Caco-2 (cell line): Measurements from ENCODE around the gene RIPOR3. TPM values are rescaled to one million over a fixed set of nuclear protein-coding genes. Genes with fewer than 3 reads are reported as not detected.

Experiments
- BruUV-seq: library from RNA; stranded (reverse); fragments of 400-500 nt; replicated peaks from 2 replicates; lab custom pipeline; 2021; lab: Mats Ljungman, UMichigan
- CTCF ChIA-PET: fragments of 300-600 bp; sonication (Branson Sonifier 250); formaldehyde crosslinking; loops from one replicate; lab custom pipeline; 2022; ENCODE audit warnings: antibody characterized with exemption; lab: Charles Lee
- POLR2A ChIA-PET: fragments of 300-600 bp; sonication (Branson Sonifier 250); formaldehyde crosslinking; loops from one replicate; lab custom pipeline; 2022; ENCODE audit warnings: antibody characterized with exemption; lab: Charles Lee
- DNase-seq, 2 experiments: peaks; one replicate each; pipeline versions ENCODE4 v3.0.0 to v3.0.0-alpha.2; 2020 to 2022
- H3K27me3 ChIP-seq: replicated peaks from 2 replicates; pipeline ENCODE4 v1.6.0; 2011; ENCODE audit warnings: low read length; ENCODE audit not compliant: control insufficient read depth, insufficient read depth
- H3K36me3 ChIP-seq: 2 replicates; pipeline ENCODE4 v1.5.1; 2011; ENCODE audit warnings: low read length; ENCODE audit not compliant: control insufficient read depth, insufficient read depth
- H3K4me1 ChIP-seq: fragments of 250-450 bp; sonication (Bioruptor Pico); 2 replicates; pipeline ENCODE4 v1.5.1; 2020; ENCODE audit warnings: mild to moderate bottlenecking
- H3K4me3 ChIP-seq: 2 replicates; pipeline ENCODE4 v1.5.1; 2011; ENCODE audit warnings: low read depth, mild to moderate bottlenecking, control low read depth, low read length
- H3K9me3 ChIP-seq: fragments of 250-450 bp; sonication (Bioruptor Pico); 2 replicates; pipeline ENCODE4 v1.5.1; 2020; ENCODE audit warnings: mild to moderate bottlenecking, moderate library complexity
- H3K27ac Mint-ChIP-seq: one replicate; pipeline ENCODE4 v1.8.0; 2022; ENCODE audit warnings: mixed read lengths; ENCODE audit not compliant: unreplicated experiment
- H3K27me3 Mint-ChIP-seq: one replicate; pipeline ENCODE4 v1.8.0; 2022; ENCODE audit warnings: mixed read lengths; ENCODE audit not compliant: insufficient read depth, unreplicated experiment
- H3K36me3 Mint-ChIP-seq: one replicate; pipeline ENCODE4 v1.8.0; 2022; ENCODE audit warnings: mild to moderate bottlenecking, mixed read lengths; ENCODE audit not compliant: insufficient read depth, unreplicated experiment
- H3K4me1 Mint-ChIP-seq: one replicate; pipeline ENCODE4 v1.8.0; 2022; ENCODE audit warnings: low read depth, mixed read lengths; ENCODE audit not compliant: unreplicated experiment
- H3K4me3 Mint-ChIP-seq: one replicate; pipeline ENCODE4 v1.8.0; 2022; ENCODE audit warnings: mild to moderate bottlenecking, moderate library complexity, mixed read lengths; ENCODE audit not compliant: unreplicated experiment
- H3K9me3 Mint-ChIP-seq: one replicate; pipeline ENCODE4 v1.8.0; 2022; ENCODE audit warnings: mixed read lengths; ENCODE audit not compliant: unreplicated experiment
- CTCF ChIP-seq, 2 experiments: fragments of 200-600 bp in 1 of 2; IDR thresholded peaks; 1 replicate in 1 of 2; 2 replicates in 1 of 2; pipeline versions ENCODE4 v1.5.1 to v1.8.0; 2011 to 2022; ENCODE audit warnings: antibody characterized with exemption in 1 of 2, control low read depth in 1 of 2, inconsistent platforms in 1 of 2, low read depth in 1 of 2, low read length in 1 of 2, mild to moderate bottlenecking in 1 of 2, moderate library complexity in 1 of 2; ENCODE audit not compliant: insufficient read depth in 1 of 2, severe bottlenecking in 1 of 2, unreplicated experiment in 1 of 2
- intact Hi-C: fragments of 100-400 bp; cut with micrococcal nuclease; formaldehyde crosslinking; loops from one replicate; pipeline ENCODE4 v1.10.0; 2022; ENCODE audit not compliant: unreplicated experiment
- total RNA-seq: library from RNA; stranded (reverse); gene quantifications from 2 replicates; pipeline ENCODE4 v1.2.3, GENCODE V29; 2022

RIPOR3 gene
- total RNA-seq, 1 experiment from 2014 or later: 0.18 TPM

GRCh38 chr20:50547964-50548363 lies 143.4 kb downstream of the RIPOR3 start:
- Mint-ChIP-seq H3K4me1 (no peaks in the 10 kb centered on the region), H3K9me3 (no peaks in the 10 kb centered on the region), H3K4me3 (no peak overlapping the region), H3K36me3 (peaks cover 6% of the 10 kb centered on the region), H3K27me3 (no peaks in the 10 kb centered on the region), H3K27ac (no peak overlapping the region)
- no peak for TF ChIP-seq CTCF (IDR thresholded peaks at IDR 0.05; ENCODE audit: insufficient read depth in 1 of 2, low read depth in 1 of 2, low read length in 1 of 2, severe bottlenecking in 1 of 2, unreplicated experiment in 1 of 2)
- intact Hi-C loops: no loop called here
- Histone ChIP-seq H3K27me3 (no peaks in the 10 kb centered on the region), H3K9me3 (no peaks in the 10 kb centered on the region), H3K4me1 (no peaks in the 10 kb centered on the region), H3K4me3 (no peak overlapping the region), H3K36me3 (no peaks in the 10 kb centered on the region)
- CTCF ChIA-PET: no interaction called here
- POLR2A ChIA-PET: interaction anchor here (1.0 kb wide), 1 partner anchor 13 kb away, joined by 4 read pairs; no protein-coding TSS in a partner anchor
- BruUV-seq: no TSS peak
- DNase-seq: no peak

- no TSS peak for BruUV-seq
- no peak overlapping the region for H3K4me3 Mint-ChIP-seq
- DNase-seq: no peak
- no peaks in the 10 kb centered on the region for H3K9me3 Mint-ChIP-seq
- H3K4me1 ChIP-seq: peaks cover 3% of the 10 kb centered on the region
- no peaks in the 10 kb centered on the region for H3K27me3 Mint-ChIP-seq
- no peak for TF ChIP-seq CTCF (IDR thresholded peaks at IDR 0.05; ENCODE audit: insufficient read depth in 1 of 2, low read depth in 1 of 2, low read length in 1 of 2, severe bottlenecking in 1 of 2, unreplicated experiment in 1 of 2)
- H3K36me3 ChIP-seq: no peaks in the 10 kb centered on the region
- intact Hi-C loops: no loop called here
- ChIA-PET POLR2A (no interaction called here), CTCF (interaction anchor here (0.7 kb wide), 1 partner anchor 83 kb away, joined by 3 read pairs; no protein-coding TSS in a partner anchor)
- no peak overlapping the region for H3K4me3 ChIP-seq
- no peaks in the 10 kb centered on the region for H3K9me3 ChIP-seq
- H3K27ac Mint-ChIP-seq: no peak overlapping the region
- peaks cover 6% of the 10 kb centered on the region for H3K36me3 Mint-ChIP-seq
- H3K27me3 ChIP-seq: no peaks in the 10 kb centered on the region
- H3K4me1 Mint-ChIP-seq: no peaks in the 10 kb centered on the region
Measured at GRCh38 chr20:50546729-50547314, 144.5 kb downstream of the RIPOR3 start.

GRCh38 chr20:50545126-50545525 lies 146.2 kb downstream of the RIPOR3 start:
- Histone ChIP-seq H3K4me3 (no peak overlapping the region), H3K4me1 (peaks cover 20% of the 10 kb centered on the region), H3K9me3 (no peaks in the 10 kb centered on the region), H3K27me3 (no peaks in the 10 kb centered on the region), H3K36me3 (no peaks in the 10 kb centered on the region)
- Mint-ChIP-seq H3K36me3 (peaks cover 6% of the 10 kb centered on the region), H3K4me3 (no peak overlapping the region), H3K27me3 (no peaks in the 10 kb centered on the region), H3K9me3 (no peaks in the 10 kb centered on the region), H3K4me1 (peaks cover 9% of the 10 kb centered on the region), H3K27ac (no peak overlapping the region)
- no peak for DNase-seq
- POLR2A ChIA-PET: no interaction called here
- CTCF ChIA-PET: no interaction called here
- intact Hi-C loops: no loop called here
- no TSS peak for BruUV-seq
- TF ChIP-seq CTCF (IDR thresholded peaks at IDR 0.05; ENCODE audit: insufficient read depth in 1 of 2, low read depth in 1 of 2, low read length in 1 of 2, severe bottlenecking in 1 of 2, unreplicated experiment in 1 of 2): no peak
